GM23338 (cell line): ENCODE data around the gene SMYD3. TPM values are rescaled to one million over a fixed set of nuclear protein-coding genes. Genes with fewer than 3 reads are reported as not detected.

Source experiments
- ATAC-seq: fragments of 200-7000 bp; cut with Tn5 transposase; 3 replicates; pipeline ENCODE4 v1.9.1; 2020
- DNase-seq: peaks from one replicate; pipeline ENCODE4 v3.0.0-alpha.2; 2015; ENCODE audit warnings: low spot score
- H2AFZ ChIP-seq: fragments of 200-600 bp; sonication (generic); 2 replicates; pipeline ENCODE4 v1.8.0; 2016; ENCODE audit warnings: antibody characterized with exemption, mild to moderate bottlenecking, moderate library complexity
- H3F3A ChIP-seq: fragments of 200-600 bp; sonication (generic); replicated peaks from 2 replicates; pipeline ENCODE4 v1.8.0; 2017; ENCODE audit warnings: antibody characterized with exemption, mixed run types, low read depth
- H3K27ac ChIP-seq: fragments of 200-600 bp; sonication (generic); 2 replicates; pipeline ENCODE4 v1.6.1; 2016; ENCODE audit warnings: low read depth
- H3K27me3 ChIP-seq: fragments of 200-600 bp; sonication (generic); 2 replicates; pipeline ENCODE4 v1.8.0; 2016; ENCODE audit warnings: mild to moderate bottlenecking, mixed run types, moderate library complexity; ENCODE audit not compliant: insufficient read depth
- H3K36me3 ChIP-seq: fragments of 200-600 bp; sonication (generic); 2 replicates; pipeline ENCODE4 v1.8.0; 2016; ENCODE audit warnings: mild to moderate bottlenecking; ENCODE audit not compliant: insufficient read depth
- H3K4me1 ChIP-seq: fragments of 200-600 bp; sonication (generic); 2 replicates; pipeline ENCODE4 v1.8.0; 2016; ENCODE audit warnings: mild to moderate bottlenecking, moderate library complexity; ENCODE audit not compliant: insufficient read depth
- H3K4me2 ChIP-seq: fragments of 200-600 bp; sonication (generic); 2 replicates; pipeline ENCODE4 v1.7.1; 2017; ENCODE audit warnings: mixed run types
- H3K4me3 ChIP-seq: fragments of 200-600 bp; sonication (generic); 2 replicates; pipeline ENCODE4 v1.6.1; 2016; ENCODE audit warnings: mixed run types
- H3K79me2 ChIP-seq: fragments of 200-600 bp; sonication (generic); replicated peaks from 2 replicates; pipeline ENCODE4 v1.8.0; 2017; ENCODE audit warnings: mild to moderate bottlenecking; ENCODE audit not compliant: insufficient read depth
- H3K9me2 ChIP-seq: fragments of 200-600 bp; sonication (generic); 2 replicates; pipeline ENCODE4 v1.8.0; 2017; ENCODE audit not compliant: insufficient read depth
- H4K20me1 ChIP-seq: fragments of 200-600 bp; sonication (generic); replicated peaks from 2 replicates; pipeline ENCODE4 v1.8.0; 2017; ENCODE audit warnings: mild to moderate bottlenecking; ENCODE audit not compliant: insufficient read depth
- H3K27ac Mint-ChIP-seq: 2 replicates; pipeline ENCODE4 v1.8.0; 2020; ENCODE audit warnings: inconsistent platforms, mild to moderate bottlenecking, moderate library complexity, mixed read lengths
- H3K27me3 Mint-ChIP-seq: 3 replicates; pipeline ENCODE4 v1.8.0; 2022; ENCODE audit warnings: low read depth, mild to moderate bottlenecking, moderate library complexity, mixed read lengths, inconsistent platforms; ENCODE audit not compliant: insufficient read depth, poor library complexity
- H3K36me3 Mint-ChIP-seq: 3 replicates; pipeline ENCODE4 v1.8.0; 2021; ENCODE audit warnings: low read depth, mild to moderate bottlenecking, inconsistent platforms, moderate library complexity, mixed read lengths
- H3K4me1 Mint-ChIP-seq: 3 replicates; pipeline ENCODE4 v1.8.0; 2020; ENCODE audit warnings: mild to moderate bottlenecking, inconsistent platforms, mixed read lengths
- H3K4me3 Mint-ChIP-seq: 3 replicates; pipeline ENCODE4 v1.8.0; 2021; ENCODE audit warnings: moderate library complexity, mild to moderate bottlenecking, inconsistent platforms, mixed read lengths
- H3K9me3 Mint-ChIP-seq: 3 replicates; pipeline ENCODE4 v1.8.0; 2020; ENCODE audit warnings: moderate library complexity, mild to moderate bottlenecking, inconsistent platforms, mixed read lengths
- CREB1 ChIP-seq: fragments of 250-450 bp; sonication (Bioruptor Pico); IDR thresholded peaks from 2 replicates; pipeline ENCODE4 v1.5.0; 2020; ENCODE audit warnings: low read depth, mild to moderate bottlenecking, moderate library complexity
- CTCF ChIP-seq, 2 experiments: fragments of 200-600 bp in 1 of 2; sonication (generic) in 1 of 2; conservative IDR thresholded peaks; 2 replicates each; pipeline versions ENCODE4 v1.5.1 to v1.6.1; 2016 to 2017; ENCODE audit warnings: antibody characterized with exemption in 2 of 2, low read depth in 2 of 2, mild to moderate bottlenecking in 2 of 2, moderate library complexity in 1 of 2
- ETS1 ChIP-seq: IDR thresholded peaks from 2 replicates; pipeline ENCODE4 v1.6.1; 2016; ENCODE audit warnings: antibody characterized with exemption
- EZH2 ChIP-seq: fragments of 200-600 bp; sonication (generic); IDR thresholded peaks from one replicate; pipeline ENCODE4 v1.8.0; 2017; ENCODE audit warnings: antibody characterized with exemption, mild to moderate bottlenecking, low read depth; ENCODE audit not compliant: unreplicated experiment
- EZH2phosphoT487 ChIP-seq: fragments of 200-600 bp; sonication (generic); IDR thresholded peaks from one replicate; pipeline ENCODE4 v1.8.1; 2018; ENCODE audit warnings: antibody characterized with exemption; ENCODE audit not compliant: unreplicated experiment
- JUNB ChIP-seq: IDR thresholded peaks from one replicate; pipeline ENCODE4 v1.6.1; 2016; ENCODE audit warnings: antibody characterized with exemption; ENCODE audit not compliant: unreplicated experiment
- NANOG ChIP-seq: IDR thresholded peaks from 2 replicates; pipeline ENCODE4 v1.6.1; 2016; ENCODE audit warnings: antibody characterized with exemption, borderline replicate concordance
- POLR2AphosphoS5 ChIP-seq: IDR thresholded peaks from 2 replicates; pipeline ENCODE4 v1.6.1; 2016; ENCODE audit warnings: antibody characterized with exemption, low read depth
- STAT1 ChIP-seq: IDR thresholded peaks from one replicate; pipeline ENCODE4 v1.6.1; 2016; ENCODE audit warnings: antibody characterized with exemption; ENCODE audit not compliant: unreplicated experiment
- ZNF114 ChIP-seq: fragments of 250-450 bp; sonication (Bioruptor Pico); IDR thresholded peaks from 2 replicates; pipeline ENCODE4 v1.5.0; 2020; ENCODE audit warnings: mild to moderate bottlenecking, moderate library complexity
- ZNF331 ChIP-seq: fragments of 250-450 bp; sonication (Bioruptor Pico); IDR thresholded peaks from 2 replicates; pipeline ENCODE4 v1.5.0; 2020; ENCODE audit warnings: low read depth, mild to moderate bottlenecking, moderate library complexity
- ZNF462 ChIP-seq: fragments of 250-450 bp; sonication (Bioruptor Pico); IDR thresholded peaks from 2 replicates; pipeline ENCODE4 v1.5.0; 2020; ENCODE audit warnings: mild to moderate bottlenecking, moderate library complexity
- polyA plus RNA-seq: library from polyadenylated mRNA; unstranded; fragments of >200 nt; fragmentation: Nextera tagmentation; extraction: Ambion mirVana; gene quantifications from 2 replicates; pipeline ENCODE4 v1.2.1, GENCODE V29; 2016
- total RNA-seq: library from RNA; depleted of rRNA; stranded (reverse); fragments of >200 nt; shearing (Covaris generic); gene quantifications from 2 replicates; pipeline ENCODE4 v1.2.3, GENCODE V29; 2014
- TF ChIP-seq, protein P1 (sequence below): IDR thresholded peaks from one replicate; pipeline ENCODE4 v1.6.1; 2018; ENCODE audit warnings: antibody characterized with exemption; ENCODE audit not compliant: unreplicated experiment

SMYD3 gene
- total and polyA plus RNA-seq, 2 experiments from 2014 or later: 31.8 to 34.4 TPM

DNA sequence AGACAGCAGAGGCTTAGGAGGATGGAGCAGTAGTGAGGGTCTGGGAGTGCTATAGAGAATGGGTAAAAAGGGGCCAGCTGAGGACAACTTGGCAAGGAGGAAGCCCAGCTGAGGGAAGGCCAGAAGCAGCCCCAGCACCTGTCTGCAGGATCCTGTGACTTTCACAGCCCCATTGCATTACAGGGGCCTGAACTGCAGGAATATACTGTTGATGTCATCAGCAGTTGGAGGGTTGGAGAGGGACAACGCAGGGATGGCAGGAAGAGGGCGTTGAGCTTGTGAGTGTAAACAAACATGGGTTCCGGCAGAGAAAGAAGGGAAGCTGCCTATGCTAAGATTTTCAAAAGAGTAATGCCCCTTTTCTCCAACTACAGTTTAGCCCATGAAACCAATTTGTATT lies 628.5 kb downstream of the SMYD3 start:
- Mint-ChIP-seq H3K4me1 (no peaks in the 10 kb centered on the region), H3K27me3 (no peaks in the 10 kb centered on the region), H3K36me3 (no peaks in the 10 kb centered on the region), H3K4me3 (no peak overlapping the region), H3K27ac (no peak overlapping the region), H3K9me3 (no peaks in the 10 kb centered on the region)
- no peak overlapping the region for H3K4me2 ChIP-seq
- H2AFZ ChIP-seq: no peak overlapping the region
- TF ChIP-seq EZH2 (no peak), ZNF331 (no peak), CTCF (conservative IDR thresholded peaks at IDR 0.05; ENCODE audit: low read depth in 2 of 2) (no peak), ZNF114 (CRISPR knock-in tag) (no peak), EZH2phosphoT487 (no peak), NANOG (no peak), JUNB (no peak), ETS1 (no peak), CREB1 (no peak), STAT1 (no peak), ZNF462 (CRISPR knock-in tag) (no peak), POLR2AphosphoS5 (no peak)
- TF ChIP-seq, protein P1, sequence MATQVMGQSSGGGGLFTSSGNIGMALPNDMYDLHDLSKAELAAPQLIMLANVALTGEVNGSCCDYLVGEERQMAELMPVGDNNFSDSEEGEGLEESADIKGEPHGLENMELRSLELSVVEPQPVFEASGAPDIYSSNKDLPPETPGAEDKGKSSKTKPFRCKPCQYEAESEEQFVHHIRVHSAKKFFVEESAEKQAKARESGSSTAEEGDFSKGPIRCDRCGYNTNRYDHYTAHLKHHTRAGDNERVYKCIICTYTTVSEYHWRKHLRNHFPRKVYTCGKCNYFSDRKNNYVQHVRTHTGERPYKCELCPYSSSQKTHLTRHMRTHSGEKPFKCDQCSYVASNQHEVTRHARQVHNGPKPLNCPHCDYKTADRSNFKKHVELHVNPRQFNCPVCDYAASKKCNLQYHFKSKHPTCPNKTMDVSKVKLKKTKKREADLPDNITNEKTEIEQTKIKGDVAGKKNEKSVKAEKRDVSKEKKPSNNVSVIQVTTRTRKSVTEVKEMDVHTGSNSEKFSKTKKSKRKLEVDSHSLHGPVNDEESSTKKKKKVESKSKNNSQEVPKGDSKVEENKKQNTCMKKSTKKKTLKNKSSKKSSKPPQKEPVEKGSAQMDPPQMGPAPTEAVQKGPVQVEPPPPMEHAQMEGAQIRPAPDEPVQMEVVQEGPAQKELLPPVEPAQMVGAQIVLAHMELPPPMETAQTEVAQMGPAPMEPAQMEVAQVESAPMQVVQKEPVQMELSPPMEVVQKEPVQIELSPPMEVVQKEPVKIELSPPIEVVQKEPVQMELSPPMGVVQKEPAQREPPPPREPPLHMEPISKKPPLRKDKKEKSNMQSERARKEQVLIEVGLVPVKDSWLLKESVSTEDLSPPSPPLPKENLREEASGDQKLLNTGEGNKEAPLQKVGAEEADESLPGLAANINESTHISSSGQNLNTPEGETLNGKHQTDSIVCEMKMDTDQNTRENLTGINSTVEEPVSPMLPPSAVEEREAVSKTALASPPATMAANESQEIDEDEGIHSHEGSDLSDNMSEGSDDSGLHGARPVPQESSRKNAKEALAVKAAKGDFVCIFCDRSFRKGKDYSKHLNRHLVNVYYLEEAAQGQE: no peak
- no peak overlapping the region for H3K27ac ChIP-seq
- ATAC-seq: no peak
- H4K20me1 ChIP-seq: no peaks in the 10 kb centered on the region
- no peaks in the 10 kb centered on the region; the same call in 1 of the 2 replicates for H3K9me2 ChIP-seq
- no peak overlapping the region for H3K4me3 ChIP-seq
- no peak for DNase-seq
- H3K79me2 ChIP-seq: no peaks in the 10 kb centered on the region
- no peaks in the 10 kb centered on the region for H3K4me1 ChIP-seq
- no peaks in the 10 kb centered on the region for H3K36me3 ChIP-seq
- H3K27me3 ChIP-seq: no peaks in the 10 kb centered on the region
- no peaks in the 10 kb centered on the region for H3F3A ChIP-seq
